Astrocyte (in vitro differentiated cells and primary cell): Measurements from ENCODE around the gene PTPN4.

Source experiments
- EZH2 ChIP-seq: IDR thresholded peaks from 2 replicates; pipeline ENCODE4 v1.6.1; 2012; ENCODE audit warnings: mild to moderate bottlenecking, low read length, inconsistent platforms; ENCODE audit not compliant: insufficient read depth
- TF ChIP-seq, protein P1 (sequence below): IDR thresholded peaks from 2 replicates; pipeline ENCODE4 v1.5.1; 2011; ENCODE audit warnings: low read depth, mild to moderate bottlenecking, inconsistent platforms, low read length, moderate library complexity; ENCODE audit not compliant: insufficient read depth

DNA sequence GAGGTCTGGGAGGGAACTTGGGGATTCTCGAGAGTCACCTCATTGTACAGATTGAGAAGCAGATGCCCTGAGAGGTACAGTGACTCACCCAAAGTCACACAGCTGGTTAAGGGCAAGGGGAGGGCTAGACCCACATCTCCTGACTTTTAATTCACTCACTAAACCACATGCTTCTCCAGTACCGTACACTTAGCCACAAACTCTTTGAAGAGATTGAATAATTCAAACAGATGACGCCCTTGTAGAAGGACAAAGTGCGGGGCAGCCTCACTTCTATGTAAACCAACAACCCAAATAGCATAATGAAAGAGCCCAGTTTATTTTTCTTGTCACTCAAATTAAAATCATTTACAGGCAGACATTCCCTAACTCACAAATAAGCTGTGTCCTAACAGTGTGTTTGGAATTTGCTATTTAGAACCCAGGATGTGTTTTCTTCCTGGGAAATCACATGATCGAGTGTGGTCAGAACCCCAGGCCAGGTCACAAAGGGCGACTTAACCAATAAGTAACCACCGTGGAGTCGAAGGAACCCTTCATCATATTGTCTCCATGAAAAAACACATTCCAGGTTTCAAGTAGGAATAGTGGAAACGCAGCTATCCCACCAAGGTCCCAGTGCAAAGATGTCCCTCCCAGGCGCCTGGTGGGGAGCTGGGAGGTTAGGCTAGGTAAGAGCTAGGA, 35.8 kb upstream of the PTPN4 start:
- TF ChIP-seq, protein P1, sequence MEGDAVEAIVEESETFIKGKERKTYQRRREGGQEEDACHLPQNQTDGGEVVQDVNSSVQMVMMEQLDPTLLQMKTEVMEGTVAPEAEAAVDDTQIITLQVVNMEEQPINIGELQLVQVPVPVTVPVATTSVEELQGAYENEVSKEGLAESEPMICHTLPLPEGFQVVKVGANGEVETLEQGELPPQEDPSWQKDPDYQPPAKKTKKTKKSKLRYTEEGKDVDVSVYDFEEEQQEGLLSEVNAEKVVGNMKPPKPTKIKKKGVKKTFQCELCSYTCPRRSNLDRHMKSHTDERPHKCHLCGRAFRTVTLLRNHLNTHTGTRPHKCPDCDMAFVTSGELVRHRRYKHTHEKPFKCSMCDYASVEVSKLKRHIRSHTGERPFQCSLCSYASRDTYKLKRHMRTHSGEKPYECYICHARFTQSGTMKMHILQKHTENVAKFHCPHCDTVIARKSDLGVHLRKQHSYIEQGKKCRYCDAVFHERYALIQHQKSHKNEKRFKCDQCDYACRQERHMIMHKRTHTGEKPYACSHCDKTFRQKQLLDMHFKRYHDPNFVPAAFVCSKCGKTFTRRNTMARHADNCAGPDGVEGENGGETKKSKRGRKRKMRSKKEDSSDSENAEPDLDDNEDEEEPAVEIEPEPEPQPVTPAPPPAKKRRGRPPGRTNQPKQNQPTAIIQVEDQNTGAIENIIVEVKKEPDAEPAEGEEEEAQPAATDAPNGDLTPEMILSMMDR, result no peak
- TF ChIP-seq EZH2, result no peak
